Astrocyte of the spinal cord (primary cell): ENCODE data around the gene ANAPC13.

Experiments
- DNase-seq: peaks from one replicate; pipeline ENCODE4 v3.0.0; 2011; ENCODE audit warnings: low read depth, low spot score
- H3K4me3 ChIP-seq: 2 replicates; pipeline ENCODE4 v1.5.1; 2011; ENCODE audit warnings: low read depth, mild to moderate bottlenecking, low read length, moderate library complexity
- in situ Hi-C: cut with HindIII; loops from 2 replicates; pipeline ENCODE4 v1.10.0; 2017; ENCODE audit warnings: low sequenced_read_pairs
- TF ChIP-seq, protein P1 (sequence below): IDR thresholded peaks from 2 replicates; pipeline ENCODE4 v1.5.1; 2012; ENCODE audit warnings: low read depth, mild to moderate bottlenecking, low read length, inconsistent platforms

Gene ANAPC13

GRCh38 chr3:134525293-134525692, 39.5 kb upstream of the ANAPC13 start:
- H3K4me3 ChIP-seq, result no peak overlapping the region
- in situ Hi-C loops, result no loop called here
- DNase-seq, result no peak
- TF ChIP-seq, protein P1, sequence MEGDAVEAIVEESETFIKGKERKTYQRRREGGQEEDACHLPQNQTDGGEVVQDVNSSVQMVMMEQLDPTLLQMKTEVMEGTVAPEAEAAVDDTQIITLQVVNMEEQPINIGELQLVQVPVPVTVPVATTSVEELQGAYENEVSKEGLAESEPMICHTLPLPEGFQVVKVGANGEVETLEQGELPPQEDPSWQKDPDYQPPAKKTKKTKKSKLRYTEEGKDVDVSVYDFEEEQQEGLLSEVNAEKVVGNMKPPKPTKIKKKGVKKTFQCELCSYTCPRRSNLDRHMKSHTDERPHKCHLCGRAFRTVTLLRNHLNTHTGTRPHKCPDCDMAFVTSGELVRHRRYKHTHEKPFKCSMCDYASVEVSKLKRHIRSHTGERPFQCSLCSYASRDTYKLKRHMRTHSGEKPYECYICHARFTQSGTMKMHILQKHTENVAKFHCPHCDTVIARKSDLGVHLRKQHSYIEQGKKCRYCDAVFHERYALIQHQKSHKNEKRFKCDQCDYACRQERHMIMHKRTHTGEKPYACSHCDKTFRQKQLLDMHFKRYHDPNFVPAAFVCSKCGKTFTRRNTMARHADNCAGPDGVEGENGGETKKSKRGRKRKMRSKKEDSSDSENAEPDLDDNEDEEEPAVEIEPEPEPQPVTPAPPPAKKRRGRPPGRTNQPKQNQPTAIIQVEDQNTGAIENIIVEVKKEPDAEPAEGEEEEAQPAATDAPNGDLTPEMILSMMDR, result no peak

- in situ Hi-C loops, result no loop called here
- no peak overlapping the region for H3K4me3 ChIP-seq
- no peak for DNase-seq
- TF ChIP-seq, protein P1, result no peak
These were observed 36.8 kb upstream of the ANAPC13 start for GRCh38 chr3:134522541-134522940.

DNA sequence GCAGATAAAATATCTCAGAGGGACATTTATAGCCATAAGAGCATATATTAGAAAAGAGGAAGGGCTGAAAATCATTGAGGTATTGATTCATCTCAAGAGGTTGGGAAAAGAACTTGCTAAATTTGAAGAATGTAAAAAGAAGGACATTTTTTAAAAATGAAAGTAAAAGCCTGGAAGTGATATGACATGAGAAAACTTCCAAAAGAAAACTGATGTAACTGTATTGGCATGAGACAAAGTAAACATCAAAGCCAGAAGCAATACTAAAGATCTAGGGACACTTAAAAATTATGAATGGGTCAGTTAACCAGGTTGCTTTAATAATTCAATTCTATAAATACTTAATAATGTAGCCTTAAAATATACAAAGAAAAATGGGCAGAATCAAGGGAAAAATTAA, 32.0 kb upstream of the ANAPC13 start:
- in situ Hi-C loops, result no loop called here
- DNase-seq, result peak; percentile 55
- H3K4me3 ChIP-seq, result no peak overlapping the region
- TF ChIP-seq, protein P1, result no peak

DNA sequence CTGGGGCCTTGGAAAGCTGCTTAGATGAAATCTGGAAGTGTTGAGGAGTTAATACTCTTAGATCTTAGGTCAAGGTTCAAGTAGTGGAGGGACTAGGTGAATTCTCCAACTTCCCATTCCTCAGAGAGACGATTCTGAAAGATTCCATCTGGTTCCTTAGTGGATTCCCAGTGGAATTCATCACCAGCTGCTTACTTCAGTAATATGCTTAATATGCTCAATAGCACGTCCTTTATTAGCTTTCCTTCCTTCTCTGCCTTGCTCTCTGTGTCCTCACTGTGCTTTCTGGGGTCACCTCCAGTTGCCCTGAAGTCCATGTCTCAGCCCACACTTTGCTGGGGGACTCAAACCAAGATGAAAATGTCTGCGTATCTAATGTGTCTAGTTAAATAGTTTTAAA, 31.1 kb upstream of the ANAPC13 start:
- TF ChIP-seq, protein P1, result no peak
- in situ Hi-C loops, result no loop called here
- DNase-seq, result no peak
- H3K4me3 ChIP-seq, result no peak overlapping the region

GRCh38 chr3:134511500-134511899, 25.7 kb upstream of the ANAPC13 start:
- TF ChIP-seq, protein P1, result no peak
- in situ Hi-C loops, result no loop called here
- H3K4me3 ChIP-seq, result no peak overlapping the region
- DNase-seq, result no peak

- in situ Hi-C loops, result no loop called here
- H3K4me3 ChIP-seq, result no peak overlapping the region
- TF ChIP-seq, protein P1, result no peak
- DNase-seq, result no peak
These were observed 19.7 kb upstream of the ANAPC13 start for GRCh38 chr3:134505485-134505884.

DNA sequence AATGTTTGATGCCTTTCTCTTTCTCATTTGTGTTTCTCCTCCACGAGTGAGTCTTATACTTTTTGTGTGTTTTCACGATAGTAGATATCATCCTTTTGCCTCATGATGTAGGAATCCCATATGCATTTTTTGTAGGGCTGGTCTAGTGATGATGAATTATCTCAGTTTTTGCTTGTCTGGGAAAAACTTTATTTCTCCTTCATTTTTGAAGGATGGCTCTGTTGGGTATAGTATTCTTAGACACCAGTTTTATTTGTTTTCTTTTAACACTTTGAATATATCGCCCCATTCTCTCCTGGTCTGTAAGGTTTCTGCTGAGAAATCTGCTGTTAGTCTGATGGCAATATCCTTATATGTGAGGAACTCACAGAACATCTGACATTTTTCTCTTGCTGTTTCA, 18.3 kb upstream of the ANAPC13 start:
- H3K4me3 ChIP-seq, result no peak overlapping the region
- TF ChIP-seq, protein P1, result no peak
- DNase-seq, result no peak
- in situ Hi-C loops, result no loop called here
